Stomach smooth muscle (tissue), 2 donors: ENCODE measurements around the gene DDX51.

Experiments
- H3K27ac ChIP-seq: one replicate; pipeline ENCODE4 v1.7.0; 2013; ENCODE audit warnings: mild to moderate bottlenecking, low read length, inconsistent platforms
- H3K27me3 ChIP-seq, 2 donors: one replicate each; pipeline ENCODE4 v1.7.0; 2013; ENCODE audit warnings: low read length in 2 of 2; ENCODE audit not compliant: insufficient read depth in 2 of 2, control insufficient read depth in 1 of 2
- H3K36me3 ChIP-seq, 2 donors: one replicate each; pipeline ENCODE4 v1.7.0; 2013; ENCODE audit warnings: low read length in 2 of 2; ENCODE audit not compliant: control insufficient read depth in 2 of 2, insufficient read depth in 2 of 2
- H3K4me1 ChIP-seq: one replicate; pipeline ENCODE4 v1.7.0; 2013; ENCODE audit warnings: low read length; ENCODE audit not compliant: control insufficient read depth, insufficient read depth
- H3K4me3 ChIP-seq, 2 donors: one replicate each; pipeline ENCODE4 v1.7.0; 2013; ENCODE audit warnings: low read length in 2 of 2
- H3K9ac ChIP-seq, 2 donors: one replicate each; pipeline ENCODE4 v1.7.0; 2013; ENCODE audit warnings: low read length in 2 of 2, mild to moderate bottlenecking in 1 of 2
- H3K9me3 ChIP-seq, 2 donors: one replicate each; pipeline ENCODE4 v1.7.0; 2013; ENCODE audit warnings: low read length in 2 of 2; ENCODE audit not compliant: control insufficient read depth in 2 of 2
- donor health status: healthy.
- donor health status: Pancreatic carcinoma.

Gene DDX51

GRCh38 chr12:132171293-132171967 lies 27.3 kb upstream of the DDX51 start:
- H3K27ac ChIP-seq: no peak overlapping the region
- no peaks in the 10 kb centered on the region for H3K9me3 ChIP-seq
- H3K27me3 ChIP-seq: peaks cover 30 to 56% of the 10 kb centered on the region in 2 donors
- H3K36me3 ChIP-seq: no peaks in the 10 kb centered on the region
- H3K4me3 ChIP-seq: no peak overlapping the region
- H3K9ac ChIP-seq: no peak overlapping the region
- peaks cover 3% of the 10 kb centered on the region for H3K4me1 ChIP-seq

GRCh38 chr12:132170637-132171292 lies 26.6 kb upstream of the DDX51 start:
- H3K27ac ChIP-seq: no peak overlapping the region
- H3K27me3 ChIP-seq: peaks cover 27 to 49% of the 10 kb centered on the region in 2 donors
- no peaks in the 10 kb centered on the region for H3K9me3 ChIP-seq
- H3K4me1 ChIP-seq: peaks cover 3% of the 10 kb centered on the region
- H3K36me3 ChIP-seq: no peaks in the 10 kb centered on the region
- H3K4me3 ChIP-seq: no peak overlapping the region
- H3K9ac ChIP-seq: no peak overlapping the region

GRCh38 chr12:132170094-132170636 lies 26.0 kb upstream of the DDX51 start:
- Histone ChIP-seq H3K36me3 (no peaks in the 10 kb centered on the region), H3K4me3 (no peak overlapping the region), H3K27me3 (peaks cover 26 to 49% of the 10 kb centered on the region in 2 donors), H3K27ac (no peak overlapping the region), H3K9me3 (no peaks in the 10 kb centered on the region), H3K9ac (no peak overlapping the region), H3K4me1 (peaks cover 3% of the 10 kb centered on the region)

- Histone ChIP-seq H3K27me3 (peaks cover 26 to 49% of the 10 kb centered on the region in 2 donors), H3K9ac (no peak overlapping the region), H3K27ac (no peak overlapping the region), H3K4me1 (peaks cover 3% of the 10 kb centered on the region), H3K36me3 (no peaks in the 10 kb centered on the region), H3K4me3 (no peak overlapping the region), H3K9me3 (no peaks in the 10 kb centered on the region)
Measured at GRCh38 chr12:132169376-132169775, 25.3 kb upstream of the DDX51 start.

GRCh38 chr12:132168311-132169031 lies 24.4 kb upstream of the DDX51 start:
- no peaks in the 10 kb centered on the region for H3K36me3 ChIP-seq
- H3K27ac ChIP-seq: no peak overlapping the region
- no peaks in the 10 kb centered on the region for H3K9me3 ChIP-seq
- no peak overlapping the region for H3K4me3 ChIP-seq
- peaks cover 23 to 44% of the 10 kb centered on the region in 2 donors for H3K27me3 ChIP-seq
- no peak overlapping the region for H3K9ac ChIP-seq
- H3K4me1 ChIP-seq: peaks cover 3% of the 10 kb centered on the region

GRCh38 chr12:132167611-132168310 lies 23.6 kb upstream of the DDX51 start:
- Histone ChIP-seq H3K4me1 (peaks cover 10% of the 10 kb centered on the region), H3K4me3 (no peak overlapping the region), H3K27ac (no peak overlapping the region), H3K36me3 (no peaks in the 10 kb centered on the region), H3K9ac (no peak overlapping the region), H3K27me3 (peaks cover 23 to 41% of the 10 kb centered on the region in 2 donors), H3K9me3 (no peaks in the 10 kb centered on the region)

- Histone ChIP-seq H3K4me3 (no peak overlapping the region), H3K9ac (no peak overlapping the region)
Measured at GRCh38 chr12:132166801-132167591, 22.9 kb upstream of the DDX51 start.

GRCh38 chr12:132166093-132166492 lies 22.0 kb upstream of the DDX51 start:
- Histone ChIP-seq H3K36me3 (no peaks in the 10 kb centered on the region), H3K27ac (no peak overlapping the region), H3K4me1 (peaks cover 13% of the 10 kb centered on the region), H3K9ac (no peak overlapping the region), H3K4me3 (no peak overlapping the region), H3K9me3 (no peaks in the 10 kb centered on the region), H3K27me3 (peaks cover 16 to 30% of the 10 kb centered on the region in 2 donors)

More at GRCh38 chr12:132166801-132167591, 22.9 kb upstream of the DDX51 start:
- no peaks in the 10 kb centered on the region for H3K36me3 ChIP-seq
- H3K27me3 ChIP-seq: peaks cover 23 to 39% of the 10 kb centered on the region in 2 donors
- no peaks in the 10 kb centered on the region for H3K9me3 ChIP-seq
- H3K4me1 ChIP-seq: peaks cover 13% of the 10 kb centered on the region
- H3K27ac ChIP-seq: no peak overlapping the region

GRCh38 chr12:132165584-132165983 lies 21.5 kb upstream of the DDX51 start:
- H3K9ac ChIP-seq: no peak overlapping the region
- no peaks in the 10 kb centered on the region for H3K9me3 ChIP-seq
- no peaks in the 10 kb centered on the region for H3K36me3 ChIP-seq
- peaks cover 13% of the 10 kb centered on the region for H3K4me1 ChIP-seq
- H3K27me3 ChIP-seq: peaks cover 11 to 25% of the 10 kb centered on the region in 2 donors
- H3K4me3 ChIP-seq: no peak overlapping the region
- H3K27ac ChIP-seq: no peak overlapping the region

- no peaks in the 10 kb centered on the region for H3K36me3 ChIP-seq
- H3K4me1 ChIP-seq: peaks cover 10% of the 10 kb centered on the region
- H3K9me3 ChIP-seq: no peaks in the 10 kb centered on the region
- peaks cover 4 to 15% of the 10 kb centered on the region in 2 donors for H3K27me3 ChIP-seq
- no peak overlapping the region for H3K9ac ChIP-seq
- H3K4me3 ChIP-seq: no peak overlapping the region
- H3K27ac ChIP-seq: no peak overlapping the region
Measured at GRCh38 chr12:132164426-132164825, 20.3 kb upstream of the DDX51 start.
